ENCODE results near the gene RTRAF.

The RTRAF gene

GRCh38 chr14:52003324-52003723 lies 14.0 kb downstream of the RTRAF start:
- no peak for TF ChIP-seq EZH2phosphoT487 (IDR thresholded peaks at IDR 0.05; ENCODE audit: low read depth)
- no peak for TF ChIP-seq CTCF (IDR thresholded peaks at IDR 0.05; ENCODE audit: low read depth, low read length)
- Histone ChIP-seq H3K27me3 (ENCODE audit: low read depth, low read length) (no peaks in the 10 kb centered on the region), H3K4me2 (ENCODE audit: low read length) (no peak overlapping the region), H2AFZ (ENCODE audit: low read depth, low read length) (no peak overlapping the region), H3K9ac (ENCODE audit: low read length) (no peak overlapping the region), H3K4me3 (ENCODE audit: low read length) (no peak overlapping the region), H3K27ac (ENCODE audit: low read length) (no peak overlapping the region), H3K79me2 (ENCODE audit: low read length) (no peaks in the 10 kb centered on the region), H3K36me3 (replicated peaks; ENCODE audit: low read depth, low read length) (peaks cover 82% of the 10 kb centered on the region), H3K4me1 (ENCODE audit: low read length) (no peaks in the 10 kb centered on the region), H3K9me3 (ENCODE audit: insufficient read depth, low read length) (no peaks in the 10 kb centered on the region), H4K20me1 (ENCODE audit: insufficient read depth, low read length) (no peaks in the 10 kb centered on the region)

- H3K36me3 ChIP-seq (replicated peaks; ENCODE audit: low read depth, low read length): peaks cover 82% of the 10 kb centered on the region
- no peaks in the 10 kb centered on the region for H4K20me1 ChIP-seq (ENCODE audit: insufficient read depth, low read length)
- H3K4me1 ChIP-seq (ENCODE audit: low read length): no peaks in the 10 kb centered on the region
- H3K27me3 ChIP-seq (ENCODE audit: low read depth, low read length): no peaks in the 10 kb centered on the region
- no peaks in the 10 kb centered on the region for H3K9me3 ChIP-seq (ENCODE audit: insufficient read depth, low read length)
- no peak overlapping the region for H3K4me3 ChIP-seq (ENCODE audit: low read length)
- no peak for TF ChIP-seq EZH2phosphoT487 (IDR thresholded peaks at IDR 0.05; ENCODE audit: low read depth)
- no peak for TF ChIP-seq CTCF (IDR thresholded peaks at IDR 0.05; ENCODE audit: low read depth, low read length)
- H3K4me2 ChIP-seq (ENCODE audit: low read length): no peak overlapping the region
- H2AFZ ChIP-seq (ENCODE audit: low read depth, low read length): no peak overlapping the region
- H3K27ac ChIP-seq (ENCODE audit: low read length): no peak overlapping the region
- no peak overlapping the region for H3K9ac ChIP-seq (ENCODE audit: low read length)
- H3K79me2 ChIP-seq (ENCODE audit: low read length): no peaks in the 10 kb centered on the region
Observed at GRCh38 chr14:52005625-52006024, 16.3 kb downstream of the RTRAF start.

GRCh38 chr14:52006361-52006760 lies 17.0 kb downstream of the RTRAF start:
- H3K36me3 ChIP-seq (replicated peaks; ENCODE audit: low read depth, low read length): peaks cover 84% of the 10 kb centered on the region
- H3K4me1 ChIP-seq (ENCODE audit: low read length): no peaks in the 10 kb centered on the region
- H3K9ac ChIP-seq (ENCODE audit: low read length): no peak overlapping the region
- H3K79me2 ChIP-seq (ENCODE audit: low read length): no peaks in the 10 kb centered on the region
- no peak overlapping the region for H2AFZ ChIP-seq (ENCODE audit: low read depth, low read length)
- H3K4me3 ChIP-seq (ENCODE audit: low read length): no peak overlapping the region
- no peak overlapping the region for H3K27ac ChIP-seq (ENCODE audit: low read length)
- no peaks in the 10 kb centered on the region for H3K27me3 ChIP-seq (ENCODE audit: low read depth, low read length)
- H3K9me3 ChIP-seq (ENCODE audit: insufficient read depth, low read length): no peaks in the 10 kb centered on the region
- TF ChIP-seq EZH2phosphoT487 (IDR thresholded peaks at IDR 0.05; ENCODE audit: low read depth): no peak
- TF ChIP-seq CTCF (IDR thresholded peaks at IDR 0.05; ENCODE audit: low read depth, low read length): no peak
- no peak overlapping the region for H3K4me2 ChIP-seq (ENCODE audit: low read length)
- no peaks in the 10 kb centered on the region for H4K20me1 ChIP-seq (ENCODE audit: insufficient read depth, low read length)

- no peak overlapping the region for H3K4me3 ChIP-seq (ENCODE audit: low read length)
- no peak overlapping the region for H2AFZ ChIP-seq (ENCODE audit: low read depth, low read length)
- no peak overlapping the region for H3K4me2 ChIP-seq (ENCODE audit: low read length)
- H3K9me3 ChIP-seq (ENCODE audit: insufficient read depth, low read length): no peaks in the 10 kb centered on the region
- peaks cover 82% of the 10 kb centered on the region for H3K36me3 ChIP-seq (replicated peaks; ENCODE audit: low read depth, low read length)
- no peaks in the 10 kb centered on the region for H4K20me1 ChIP-seq (ENCODE audit: insufficient read depth, low read length)
- TF ChIP-seq CTCF (IDR thresholded peaks at IDR 0.05; ENCODE audit: low read depth, low read length): no peak
- TF ChIP-seq EZH2phosphoT487 (IDR thresholded peaks at IDR 0.05; ENCODE audit: low read depth): no peak
- H3K79me2 ChIP-seq (ENCODE audit: low read length): no peaks in the 10 kb centered on the region
- no peaks in the 10 kb centered on the region for H3K4me1 ChIP-seq (ENCODE audit: low read length)
- H3K27me3 ChIP-seq (ENCODE audit: low read depth, low read length): no peaks in the 10 kb centered on the region
- no peak overlapping the region for H3K27ac ChIP-seq (ENCODE audit: low read length)
- no peak overlapping the region for H3K9ac ChIP-seq (ENCODE audit: low read length)
Observed at GRCh38 chr14:52007211-52007610, 17.9 kb downstream of the RTRAF start.

All from OCI-LY3 (cell line).